GM13977 (cell line): ENCODE data around the gene CCDC57.

ENCODE experiments used
- DNase-seq: peaks from one replicate; pipeline ENCODE4 v3.0.0; 2012; ENCODE audit warnings: low spot score
- CTCF ChIP-seq: IDR thresholded peaks from 2 replicates; pipeline ENCODE4 v1.5.1; 2012; ENCODE audit warnings: mild to moderate bottlenecking, control low read depth; ENCODE audit not compliant: insufficient read depth; ENCODE audit errors: extremely low read depth, missing control alignments
- in situ Hi-C: fragments of 300-500 bp; cut with MboI; formaldehyde crosslinking; loops from one replicate; pipeline ENCODE4 v1.12.0; 2022; ENCODE audit warnings: low sequenced_read_pairs, low pct_unique_long_range_greater_than_20kb, mixed read lengths, inconsistent platforms; ENCODE audit not compliant: unreplicated experiment

Gene CCDC57

GRCh38 chr17:82058855-82059249 lies 153.8 kb downstream of the CCDC57 start:
- TF ChIP-seq CTCF = no peak
- in situ Hi-C loops = no loop called here
- DNase-seq = no peak

GRCh38 chr17:82058230-82058854 lies 154.3 kb downstream of the CCDC57 start:
- in situ Hi-C loops = no loop called here

GRCh38 chr17:82056729-82057621 lies 155.7 kb downstream of the CCDC57 start:
- no peak for DNase-seq
- TF ChIP-seq CTCF = no peak
- in situ Hi-C loops = no loop called here

More at GRCh38 chr17:82058230-82058854, 154.3 kb downstream of the CCDC57 start:
- no peak for DNase-seq
- no peak for TF ChIP-seq CTCF

- DNase-seq = no peak
- TF ChIP-seq CTCF = no peak
- in situ Hi-C loops = no loop called here
Observed at GRCh38 chr17:82055965-82056728, 156.5 kb downstream of the CCDC57 start.

GRCh38 chr17:82055023-82055964 lies 157.3 kb downstream of the CCDC57 start:
- no peak for TF ChIP-seq CTCF
- in situ Hi-C loops = no loop called here

More at GRCh38 chr17:82055023-82055964, 157.3 kb downstream of the CCDC57 start:
- DNase-seq = no peak
